HepG2 (cell line): ENCODE measurements around the gene KRABD2.

Experiments
- HBP1 ChIP-seq: IDR thresholded peaks from 2 replicates; pipeline ENCODE4 v1.6.1; 2016; ENCODE audit warnings: low read depth, control low read depth
- HES4 ChIP-seq: sonication (generic); formaldehyde crosslinking; IDR thresholded peaks from 2 replicates; pipeline ENCODE4 v1.9.0; 2021; ENCODE audit warnings: mild to moderate bottlenecking, missing genetic modification reagents, borderline replicate concordance
- LRRFIP1 ChIP-seq: sonication (generic); formaldehyde crosslinking; conservative IDR thresholded peaks from 2 replicates; pipeline ENCODE4 v1.4.0; 2020; ENCODE audit warnings: missing genetic modification reagents
- NR3C1 ChIP-seq: sonication (generic); formaldehyde crosslinking; IDR thresholded peaks from 2 replicates; pipeline ENCODE4 v1.4.0; 2020; ENCODE audit warnings: missing genetic modification reagents
- PAWR ChIP-seq: sonication (generic); formaldehyde crosslinking; IDR thresholded peaks from 2 replicates; pipeline ENCODE4 v1.4.0; 2020; ENCODE audit warnings: missing genetic modification reagents, mild to moderate bottlenecking, borderline replicate concordance
- RXRA ChIP-seq: sonication (generic); formaldehyde crosslinking; IDR thresholded peaks from 2 replicates; pipeline ENCODE4 v1.5.1; 2020; ENCODE audit warnings: missing genetic modification reagents
- SMAD9 ChIP-seq: sonication (generic); formaldehyde crosslinking; IDR thresholded peaks from 2 replicates; pipeline ENCODE4 v1.5.1; 2020; ENCODE audit warnings: mild to moderate bottlenecking, missing genetic modification reagents
- ZNF34 ChIP-seq: sonication (generic); formaldehyde crosslinking; IDR thresholded peaks from 2 replicates; pipeline ENCODE4 v1.4.0; 2020; ENCODE audit warnings: mild to moderate bottlenecking, missing genetic modification reagents, borderline replicate concordance
- ZNF639 ChIP-seq: conservative IDR thresholded peaks from 2 replicates; pipeline ENCODE4 v1.6.1; 2018; ENCODE audit warnings: missing genetic modification reagents
- TF ChIP-seq, protein P1 (sequence below): sonication (generic); formaldehyde crosslinking; IDR thresholded peaks from 2 replicates; pipeline ENCODE4 v1.5.1; 2020; ENCODE audit warnings: mild to moderate bottlenecking, missing genetic modification reagents, moderate library complexity
- TF ChIP-seq, protein P2 (sequence below): sonication (generic); formaldehyde crosslinking; conservative IDR thresholded peaks from 2 replicates; pipeline ENCODE4 v1.8.0; 2022; ENCODE audit warnings: missing genetic modification reagents
- TF ChIP-seq, protein P3 (sequence below): sonication (generic); formaldehyde crosslinking; IDR thresholded peaks from 2 replicates; pipeline ENCODE4 v1.9.0; 2021; ENCODE audit warnings: missing genetic modification reagents, borderline replicate concordance

The KRABD2 gene

GRCh38 chr17:8376271-8377067, at the start of gene KRABD2 (continued):
- TF ChIP-seq, protein P1, sequence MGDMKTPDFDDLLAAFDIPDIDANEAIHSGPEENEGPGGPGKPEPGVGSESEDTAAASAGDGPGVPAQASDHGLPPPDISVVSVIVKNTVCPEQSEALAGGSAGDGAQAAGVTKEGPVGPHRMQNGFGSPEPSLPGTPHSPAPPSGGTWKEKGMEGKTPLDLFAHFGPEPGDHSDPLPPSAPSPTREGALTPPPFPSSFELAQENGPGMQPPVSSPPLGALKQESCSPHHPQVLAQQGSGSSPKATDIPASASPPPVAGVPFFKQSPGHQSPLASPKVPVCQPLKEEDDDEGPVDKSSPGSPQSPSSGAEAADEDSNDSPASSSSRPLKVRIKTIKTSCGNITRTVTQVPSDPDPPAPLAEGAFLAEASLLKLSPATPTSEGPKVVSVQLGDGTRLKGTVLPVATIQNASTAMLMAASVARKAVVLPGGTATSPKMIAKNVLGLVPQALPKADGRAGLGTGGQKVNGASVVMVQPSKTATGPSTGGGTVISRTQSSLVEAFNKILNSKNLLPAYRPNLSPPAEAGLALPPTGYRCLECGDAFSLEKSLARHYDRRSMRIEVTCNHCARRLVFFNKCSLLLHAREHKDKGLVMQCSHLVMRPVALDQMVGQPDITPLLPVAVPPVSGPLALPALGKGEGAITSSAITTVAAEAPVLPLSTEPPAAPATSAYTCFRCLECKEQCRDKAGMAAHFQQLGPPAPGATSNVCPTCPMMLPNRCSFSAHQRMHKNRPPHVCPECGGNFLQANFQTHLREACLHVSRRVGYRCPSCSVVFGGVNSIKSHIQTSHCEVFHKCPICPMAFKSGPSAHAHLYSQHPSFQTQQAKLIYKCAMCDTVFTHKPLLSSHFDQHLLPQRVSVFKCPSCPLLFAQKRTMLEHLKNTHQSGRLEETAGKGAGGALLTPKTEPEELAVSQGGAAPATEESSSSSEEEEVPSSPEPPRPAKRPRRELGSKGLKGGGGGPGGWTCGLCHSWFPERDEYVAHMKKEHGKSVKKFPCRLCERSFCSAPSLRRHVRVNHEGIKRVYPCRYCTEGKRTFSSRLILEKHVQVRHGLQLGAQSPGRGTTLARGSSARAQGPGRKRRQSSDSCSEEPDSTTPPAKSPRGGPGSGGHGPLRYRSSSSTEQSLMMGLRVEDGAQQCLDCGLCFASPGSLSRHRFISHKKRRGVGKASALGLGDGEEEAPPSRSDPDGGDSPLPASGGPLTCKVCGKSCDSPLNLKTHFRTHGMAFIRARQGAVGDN, result peak; percentile 97
- TF ChIP-seq, protein P2, sequence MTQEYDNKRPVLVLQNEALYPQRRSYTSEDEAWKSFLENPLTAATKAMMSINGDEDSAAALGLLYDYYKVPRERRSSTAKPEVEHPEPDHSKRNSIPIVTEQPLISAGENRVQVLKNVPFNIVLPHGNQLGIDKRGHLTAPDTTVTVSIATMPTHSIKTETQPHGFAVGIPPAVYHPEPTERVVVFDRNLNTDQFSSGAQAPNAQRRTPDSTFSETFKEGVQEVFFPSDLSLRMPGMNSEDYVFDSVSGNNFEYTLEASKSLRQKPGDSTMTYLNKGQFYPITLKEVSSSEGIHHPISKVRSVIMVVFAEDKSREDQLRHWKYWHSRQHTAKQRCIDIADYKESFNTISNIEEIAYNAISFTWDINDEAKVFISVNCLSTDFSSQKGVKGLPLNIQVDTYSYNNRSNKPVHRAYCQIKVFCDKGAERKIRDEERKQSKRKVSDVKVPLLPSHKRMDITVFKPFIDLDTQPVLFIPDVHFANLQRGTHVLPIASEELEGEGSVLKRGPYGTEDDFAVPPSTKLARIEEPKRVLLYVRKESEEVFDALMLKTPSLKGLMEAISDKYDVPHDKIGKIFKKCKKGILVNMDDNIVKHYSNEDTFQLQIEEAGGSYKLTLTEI (CRISPR knock-in tag), result no peak
- no peak for TF ChIP-seq LRRFIP1 (CRISPR knock-in tag)
- TF ChIP-seq PAWR (CRISPR knock-in tag), result no peak
- TF ChIP-seq SMAD9 (CRISPR knock-in tag), result 0 out of 2 replicates have a peak, but pooled peaks have one; percentile 73
- no peak for TF ChIP-seq NR3C1 (CRISPR knock-in tag)
- TF ChIP-seq, protein P3, sequence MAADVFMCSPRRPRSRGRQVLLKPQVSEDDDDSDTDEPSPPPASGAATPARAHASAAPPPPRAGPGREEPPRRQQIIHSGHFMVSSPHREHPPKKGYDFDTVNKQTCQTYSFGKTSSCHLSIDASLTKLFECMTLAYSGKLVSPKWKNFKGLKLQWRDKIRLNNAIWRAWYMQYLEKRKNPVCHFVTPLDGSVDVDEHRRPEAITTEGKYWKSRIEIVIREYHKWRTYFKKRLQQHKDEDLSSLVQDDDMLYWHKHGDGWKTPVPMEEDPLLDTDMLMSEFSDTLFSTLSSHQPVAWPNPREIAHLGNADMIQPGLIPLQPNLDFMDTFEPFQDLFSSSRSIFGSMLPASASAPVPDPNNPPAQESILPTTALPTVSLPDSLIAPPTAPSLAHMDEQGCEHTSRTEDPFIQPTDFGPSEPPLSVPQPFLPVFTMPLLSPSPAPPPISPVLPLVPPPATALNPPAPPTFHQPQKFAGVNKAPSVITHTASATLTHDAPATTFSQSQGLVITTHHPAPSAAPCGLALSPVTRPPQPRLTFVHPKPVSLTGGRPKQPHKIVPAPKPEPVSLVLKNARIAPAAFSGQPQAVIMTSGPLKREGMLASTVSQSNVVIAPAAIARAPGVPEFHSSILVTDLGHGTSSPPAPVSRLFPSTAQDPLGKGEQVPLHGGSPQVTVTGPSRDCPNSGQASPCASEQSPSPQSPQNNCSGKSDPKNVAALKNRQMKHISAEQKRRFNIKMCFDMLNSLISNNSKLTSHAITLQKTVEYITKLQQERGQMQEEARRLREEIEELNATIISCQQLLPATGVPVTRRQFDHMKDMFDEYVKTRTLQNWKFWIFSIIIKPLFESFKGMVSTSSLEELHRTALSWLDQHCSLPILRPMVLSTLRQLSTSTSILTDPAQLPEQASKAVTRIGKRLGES (CRISPR knock-in tag), result 0 out of 2 replicates have a peak, but pooled peaks have one; percentile 59
- peak; percentile 72 for TF ChIP-seq RXRA (CRISPR knock-in tag)
- TF ChIP-seq HBP1 (CRISPR knock-in tag), result no peak; the same call in 1 of the 2 replicates
- TF ChIP-seq ZNF639, result peak; percentile 45; the same call in 1 of the 2 replicates
- TF ChIP-seq HES4 (CRISPR knock-in tag), result no peak
- peak; percentile 79 for TF ChIP-seq ZNF34 (CRISPR knock-in tag)
